ENCODE measurements around the gene PNMT.

Gene PNMT

GRCh38 chr17:39640591-39641031 lies 27.6 kb upstream of the PNMT start:
- TF ChIP-seq ZFX (IDR thresholded peaks at IDR 0.05; ENCODE audit: borderline replicate concordance) (no peak), CTCF (IDR thresholded peaks at IDR 0.05) (no peak)
- H3K27ac ChIP-seq, result no peak overlapping the region

- TF ChIP-seq ZFX (IDR thresholded peaks at IDR 0.05; ENCODE audit: borderline replicate concordance), result no peak
- TF ChIP-seq CTCF (IDR thresholded peaks at IDR 0.05), result no peak
- H3K27ac ChIP-seq, result no peak overlapping the region
Measured at GRCh38 chr17:39641097-39641496, 27.2 kb upstream of the PNMT start.

- TF ChIP-seq ZFX (IDR thresholded peaks at IDR 0.05; ENCODE audit: borderline replicate concordance), result no peak
- no peak for TF ChIP-seq CTCF (IDR thresholded peaks at IDR 0.05)
- H3K27ac ChIP-seq, result no peak overlapping the region
Measured at GRCh38 chr17:39641883-39642282, 26.4 kb upstream of the PNMT start.

GRCh38 chr17:39642291-39643074 lies 25.8 kb upstream of the PNMT start:
- no peak overlapping the region for H3K27ac ChIP-seq
- TF ChIP-seq ZFX (IDR thresholded peaks at IDR 0.05; ENCODE audit: borderline replicate concordance) (no peak), CTCF (IDR thresholded peaks at IDR 0.05) (no peak)

- TF ChIP-seq CTCF (IDR thresholded peaks at IDR 0.05) (no peak), ZFX (IDR thresholded peaks at IDR 0.05; ENCODE audit: borderline replicate concordance) (no peak)
- H3K27ac ChIP-seq, result no peak overlapping the region
Measured at GRCh38 chr17:39643271-39643670, 25.0 kb upstream of the PNMT start.

GRCh38 chr17:39647256-39647655 lies 21.0 kb upstream of the PNMT start:
- TF ChIP-seq CTCF (IDR thresholded peaks at IDR 0.05), result no peak
- no peak for TF ChIP-seq ZFX (IDR thresholded peaks at IDR 0.05; ENCODE audit: borderline replicate concordance)
- H3K27ac ChIP-seq, result no peak overlapping the region

- TF ChIP-seq CTCF (IDR thresholded peaks at IDR 0.05) (no peak), ZFX (IDR thresholded peaks at IDR 0.05; ENCODE audit: borderline replicate concordance) (no peak)
- no peak overlapping the region for H3K27ac ChIP-seq
Measured at GRCh38 chr17:39648616-39649366, 19.5 kb upstream of the PNMT start.

Data from 22Rv1 (cell line).